COLO668 (cell line): ENCODE data around the gene ACTBL2.

Experiments used
- DNase-seq: peaks from one replicate; lab custom pipeline; 2025; ENCODE audit not compliant: unreplicated experiment; lab: John Stamatoyannopoulos, UW

The ACTBL2 gene

GRCh38 chr5:57450991-57451876 lies 31.4 kb downstream of the ACTBL2 start:
- no peak for DNase-seq

GRCh38 chr5:57448751-57449150 lies 33.9 kb downstream of the ACTBL2 start:
- no peak for DNase-seq

DNA sequence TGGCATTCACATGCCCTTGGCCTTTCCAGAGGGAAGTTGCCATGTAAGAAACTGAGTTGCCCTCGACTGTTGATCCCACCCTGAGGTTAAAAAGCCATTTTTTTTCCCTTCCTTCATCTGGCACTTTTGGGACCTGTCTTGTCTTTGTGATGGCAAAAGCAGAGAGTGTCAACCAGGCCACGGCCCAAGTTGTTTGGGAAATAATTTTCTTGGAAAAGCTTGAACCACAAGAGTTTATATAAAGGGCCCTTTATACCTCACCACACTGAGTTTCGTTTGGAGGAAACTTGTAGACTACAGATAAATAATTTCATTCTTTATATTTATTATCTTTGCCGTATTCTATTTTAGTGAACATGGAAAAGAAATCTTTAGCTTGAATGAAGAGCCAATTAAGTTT lies 34.3 kb downstream of the ACTBL2 start:
- no peak for DNase-seq

GRCh38 chr5:57447658-57448057 lies 35.0 kb downstream of the ACTBL2 start:
- DNase-seq: no peak

DNA sequence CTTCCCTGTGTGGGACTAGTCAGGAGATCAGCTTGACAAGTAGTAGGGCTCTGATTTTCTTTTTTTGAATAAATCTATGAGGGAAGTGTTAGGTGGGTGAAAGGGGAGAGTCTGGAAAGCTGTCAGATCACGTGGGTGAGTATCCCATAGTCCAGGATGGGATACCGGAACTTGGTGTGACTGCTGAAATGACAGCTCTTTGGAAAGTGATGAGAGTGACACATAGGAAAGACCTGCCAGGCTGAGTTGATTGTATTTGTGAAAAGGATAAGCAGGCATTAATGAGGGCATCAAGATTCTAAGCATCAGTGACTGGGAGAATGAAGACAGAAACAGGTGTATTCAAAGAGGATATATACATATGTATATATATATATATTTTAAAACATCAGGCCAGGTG lies 35.6 kb downstream of the ACTBL2 start:
- DNase-seq: no peak

DNA sequence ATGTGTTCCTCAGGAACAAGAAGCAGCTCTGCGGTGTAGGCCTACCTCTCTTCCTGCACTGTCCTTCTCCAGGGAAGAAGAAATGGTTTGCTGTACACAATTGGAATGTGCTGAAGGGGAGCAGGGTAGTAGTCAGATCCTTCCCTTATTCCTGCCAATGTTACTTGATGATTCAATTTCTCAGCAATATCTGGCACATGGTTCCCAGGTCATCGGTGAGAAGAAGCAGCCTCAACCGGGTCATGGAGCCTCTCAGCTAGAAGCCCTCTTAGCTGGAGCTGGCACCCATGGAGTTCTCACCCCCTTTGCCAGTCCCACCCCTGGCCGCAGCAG lies 36.9 kb downstream of the ACTBL2 start:
- DNase-seq: no peak

DNA sequence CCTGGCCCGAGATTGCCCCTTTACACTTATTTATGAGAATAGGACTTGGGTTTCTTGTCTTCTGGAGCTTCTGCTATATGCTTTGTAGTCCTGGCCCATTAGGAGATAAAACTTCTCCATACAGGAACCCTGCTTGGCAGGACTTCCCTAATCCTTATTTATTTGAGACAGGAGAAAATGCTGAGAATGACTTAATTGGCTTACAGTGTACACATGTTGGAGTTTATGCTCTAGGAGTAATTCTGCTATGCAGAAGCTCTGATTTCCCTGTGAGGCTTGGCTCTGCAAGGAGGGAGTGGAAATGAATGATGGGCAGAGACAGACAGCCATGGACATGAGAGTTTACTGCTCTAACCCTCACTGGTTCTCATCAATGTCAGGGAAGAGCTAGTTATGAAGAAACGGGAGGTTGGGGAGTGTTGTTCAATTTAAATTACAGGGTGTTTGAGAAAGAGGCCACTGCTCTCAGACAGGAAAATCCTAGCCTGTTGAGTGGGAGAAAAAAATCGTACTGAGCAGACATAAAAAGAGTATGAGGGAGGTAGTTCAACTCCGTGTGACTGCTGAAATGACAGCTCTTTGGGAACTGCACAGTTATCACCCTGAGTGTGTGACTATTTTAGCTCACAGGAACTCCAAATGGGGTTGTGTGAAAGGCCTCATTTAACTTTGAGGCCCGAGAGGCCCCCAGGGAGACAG lies 37.5 kb downstream of the ACTBL2 start:
- no peak for DNase-seq

- DNase-seq: no peak
Observed at GRCh38 chr5:57442080-57442839, 40.4 kb downstream of the ACTBL2 start.

DNA sequence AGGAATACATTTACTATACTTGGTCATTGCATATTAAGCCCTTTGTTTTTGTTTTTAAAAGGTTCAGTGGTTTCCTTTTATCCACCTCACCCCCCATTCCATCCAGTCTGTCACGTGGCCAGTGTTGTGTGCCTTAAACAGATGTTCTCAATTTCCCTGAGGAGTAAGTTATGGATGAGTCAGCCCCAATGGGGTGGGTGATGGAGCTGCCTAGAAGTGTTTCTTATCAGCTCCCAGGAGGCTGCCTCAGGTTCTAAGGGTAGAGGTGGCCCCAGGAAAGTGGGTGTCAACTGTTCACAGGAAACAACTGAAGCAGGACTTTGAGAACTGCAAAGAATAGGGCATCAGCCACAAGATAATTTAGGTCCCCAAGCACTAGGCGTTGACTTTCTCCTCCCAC lies 41.1 kb downstream of the ACTBL2 start:
- DNase-seq: no peak

DNA sequence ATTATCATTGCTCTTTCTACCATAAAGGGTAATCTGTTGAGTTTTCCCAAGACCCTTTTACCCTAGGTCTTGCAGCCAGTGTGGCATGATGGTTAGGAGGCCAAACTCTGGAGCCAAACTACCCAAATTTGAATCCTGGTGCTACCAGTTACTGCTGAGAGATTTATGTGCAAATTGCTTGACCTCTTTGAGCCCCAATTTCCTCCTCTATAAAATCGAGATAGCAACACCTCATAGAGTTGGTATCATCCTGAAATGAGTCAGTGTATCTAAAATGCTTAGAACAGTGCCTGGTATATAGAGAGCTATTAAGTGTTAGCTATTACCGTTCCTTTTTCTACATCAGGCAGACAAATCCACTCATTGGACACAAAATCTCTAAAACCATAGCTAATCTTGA lies 43.0 kb downstream of the ACTBL2 start:
- no peak for DNase-seq

DNA sequence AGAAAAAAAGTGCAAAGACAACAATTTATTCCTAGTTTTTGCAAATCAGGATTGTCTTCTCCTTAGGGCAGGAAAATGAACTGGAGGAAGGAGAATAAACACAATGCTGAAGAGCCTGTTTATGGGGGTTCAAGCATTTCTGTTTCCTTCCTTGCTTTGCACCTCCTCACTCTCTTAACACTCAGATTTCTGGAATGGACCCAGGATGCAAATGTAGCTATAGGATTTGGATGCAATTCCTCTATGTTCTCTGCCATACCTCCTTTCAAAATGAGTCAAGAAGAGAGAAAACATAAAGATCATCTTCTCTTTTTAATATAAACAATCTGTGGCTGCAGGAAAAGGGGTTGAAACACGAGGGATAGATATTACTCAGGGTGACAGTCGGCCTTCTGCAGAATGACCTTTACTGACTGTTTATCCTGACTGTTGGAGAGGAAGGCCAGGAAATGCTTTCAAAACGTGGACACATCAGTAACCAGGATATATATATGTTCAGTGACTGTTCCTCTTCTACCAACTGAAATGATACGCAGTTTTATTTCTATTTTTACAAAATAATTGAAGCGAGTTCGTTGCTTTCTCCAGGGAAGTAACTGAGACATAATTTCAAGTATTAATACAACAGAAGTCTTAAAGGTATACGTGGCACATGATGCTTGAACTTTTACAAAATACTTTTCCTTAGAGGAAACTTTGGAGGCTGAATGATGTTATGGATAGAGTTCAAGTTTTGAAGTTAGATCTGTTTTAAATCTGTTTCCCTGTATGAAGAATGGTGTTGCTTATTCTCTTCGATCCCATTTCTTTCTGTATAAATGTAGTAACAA lies 44.4 kb downstream of the ACTBL2 start:
- no peak for DNase-seq

- no peak for DNase-seq
Observed at GRCh38 chr5:57436586-57436985, 46.0 kb downstream of the ACTBL2 start.

GRCh38 chr5:57435701-57436134 lies 46.9 kb downstream of the ACTBL2 start:
- DNase-seq: no peak

DNA sequence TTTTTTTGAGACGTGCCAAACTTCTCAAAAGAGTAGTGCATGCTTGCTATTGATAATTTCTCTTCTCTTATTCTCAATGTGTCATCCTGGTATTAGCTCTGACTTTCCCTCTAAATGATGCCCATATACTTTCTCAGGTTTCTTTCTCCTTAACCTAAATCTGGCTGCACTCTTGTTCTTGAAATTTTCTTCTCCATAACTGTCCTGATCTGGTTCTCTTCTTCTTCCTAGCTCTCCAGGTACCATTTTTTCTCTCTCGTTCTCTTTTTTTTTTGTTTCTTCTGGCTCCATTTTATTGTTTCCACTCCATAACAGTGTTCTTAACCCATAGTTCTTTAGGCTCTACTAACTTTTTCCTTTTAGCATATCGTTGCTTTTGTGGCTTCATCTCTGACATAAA lies 47.9 kb downstream of the ACTBL2 start:
- no peak for DNase-seq

DNA sequence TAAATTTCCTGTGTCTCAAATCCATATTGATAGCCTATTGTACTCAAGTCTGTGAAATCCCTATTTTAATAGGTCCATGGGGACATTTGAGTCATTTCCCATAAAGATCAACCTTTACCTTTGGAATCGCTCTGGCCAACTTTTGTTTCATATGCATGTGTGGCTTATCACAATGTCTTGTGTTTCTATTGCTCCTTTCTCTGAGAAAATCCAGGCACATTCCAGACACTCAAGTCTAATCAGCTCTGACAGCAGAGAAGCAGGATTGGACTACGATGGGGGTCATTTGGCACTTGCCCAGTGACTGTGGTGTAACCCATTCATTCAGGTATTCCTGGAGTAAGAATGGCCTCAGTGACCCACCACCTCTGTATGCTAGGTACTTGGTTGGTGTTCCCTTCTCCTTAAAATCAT lies 48.4 kb downstream of the ACTBL2 start:
- no peak for DNase-seq

- DNase-seq: no peak
Observed at GRCh38 chr5:57432876-57433275, 49.7 kb downstream of the ACTBL2 start.

- DNase-seq: no peak
Observed at GRCh38 chr5:57431759-57432158, 50.9 kb downstream of the ACTBL2 start.
